Stomach (tissue), 9 donors: ENCODE results near the gene U2SURP. TPM values are rescaled to one million over a fixed set of nuclear protein-coding genes. Genes with fewer than 3 reads are reported as not detected.

Source experiments
- DNase-seq, 2 donors: peaks; one replicate each; pipeline versions ENCODE4 v3.0.0 to v3.0.0-alpha.2; 2013 to 2019
- H3K27ac ChIP-seq, 5 donors: fragments of 200-600 bp in 4 of 5; sonication (generic) in 4 of 5; one replicate each; pipeline ENCODE4 v1.5.1; 2013 to 2019; ENCODE audit warnings: mild to moderate bottlenecking in 1 of 5, moderate library complexity in 1 of 5
- H3K27me3 ChIP-seq, 3 donors: fragments of 200-600 bp; sonication (generic); one replicate each; pipeline ENCODE4 v1.5.1; 2017 to 2019; ENCODE audit warnings: mixed run types in 1 of 3
- H3K36me3 ChIP-seq, 4 donors: fragments of 200-600 bp; sonication (generic); 1 replicate in 3 of 4; 2 replicates in 1 of 4; pipeline ENCODE4 v1.5.1; 2016 to 2019
- H3K4me1 ChIP-seq, 4 donors: fragments of 200-600 bp; sonication (generic); one replicate each; pipeline ENCODE4 v1.5.1; 2016 to 2019
- H3K4me3 ChIP-seq, 4 donors: fragments of 200-600 bp; sonication (generic) in 3 of 4; one replicate each; pipeline ENCODE4 v1.5.1; 2016 to 2019; ENCODE audit warnings: mild to moderate bottlenecking in 1 of 4
- H3K9me3 ChIP-seq, 4 donors: fragments of 200-600 bp; sonication (generic); one replicate each; pipeline ENCODE4 v1.5.1; 2016 to 2019
- CTCF ChIP-seq, 7 experiments: fragments of 450-650 bp in 4 of 7; fragments of 200-600 bp in 3 of 7; sonication (generic) in 3 of 7; IDR thresholded peaks; one replicate each; pipeline ENCODE4 v1.5.1; 2016 to 2019; ENCODE audit warnings: antibody characterized with exemption in 7 of 7, control low read depth in 2 of 7, mild to moderate bottlenecking in 1 of 7
- EP300 ChIP-seq: sonication (generic); formaldehyde crosslinking; IDR thresholded peaks from one replicate; pipeline ENCODE4 v1.6.1; 2017; ENCODE audit warnings: antibody characterized with exemption
- POLR2A ChIP-seq, 4 donors: fragments of 450-650 bp; IDR thresholded peaks; one replicate each; pipeline ENCODE4 v1.6.1; 2016; ENCODE audit warnings: antibody characterized with exemption in 4 of 4, control low read depth in 2 of 4, mild to moderate bottlenecking in 1 of 4, moderate library complexity in 1 of 4
- POLR2AphosphoS5 ChIP-seq, 3 donors: sonication (generic); formaldehyde crosslinking; IDR thresholded peaks; one replicate each; pipeline ENCODE4 v1.6.1; 2016; ENCODE audit warnings: antibody characterized with exemption in 3 of 3
- WGBS, 5 donors: extraction: QIAGEN DNeasy Blood & Tissue Kit in 3 of 5; methylation state at CpG; one replicate each; pipeline versions ENCODE4 v1.1.5 to v1.1.7; 2013 to 2018; 5-methylcytosine and 5-hydroxymethylcytosine counted together
- intact Hi-C: fragments of 100-400 bp; cut with DNase I; formaldehyde crosslinking; loops from one replicate; pipeline ENCODE4 v1.15.1; 2023; ENCODE audit warnings: low total_unique reads
- polyA plus RNA-seq, 3 donors: library from polyadenylated mRNA; stranded (reverse); fragments of 200-250 nt; gene quantifications; one replicate each; pipeline ENCODE4 v1.2.3, GENCODE V29; 2013
- total RNA-seq, 5 donors: library from RNA; depleted of rRNA; stranded (reverse); fragments of >200 nt; gene quantifications; one replicate each; pipeline versions ENCODE4 v1.1.0 to v1.2.3, GENCODE V29; 2014 to 2016
- donor health status: healthy with polysubstance abuse.
- donor health status: Bipolar disorder and iron deficiency.
- donor health status: healthy.

The U2SURP gene
- total and polyA plus RNA-seq, 8 donors = 12.8 to 156 (median 59.9) TPM

GRCh38 chr3:143063018-143063417, 61.6 kb downstream of the U2SURP start:
- peaks cover 0 to 15% (median under 1%) of the 10 kb centered on the region in 4 donors for H3K4me1 ChIP-seq
- no peak overlapping the region for H3K27ac ChIP-seq
- no peak overlapping the region for H3K4me3 ChIP-seq
- TF ChIP-seq EP300 (no peak), POLR2A (IDR thresholded peaks at IDR 0.05) (no peak), CTCF (IDR thresholded peaks at IDR 0.05) (no peak), POLR2AphosphoS5 (IDR thresholded peaks at IDR 0.05) (no peak)
- no peaks in the 10 kb centered on the region for H3K27me3 ChIP-seq
- intact Hi-C loops = no loop called here
- WGBS, 5 donors = 65 to 90% (median 86%) methylated on average over 2 of the region's 2 CpGs
- DNase-seq = no peak
- H3K36me3 ChIP-seq = no peaks in the 10 kb centered on the region
- no peaks in the 10 kb centered on the region for H3K9me3 ChIP-seq

GRCh38 chr3:143064777-143065176, 63.4 kb downstream of the U2SURP start:
- intact Hi-C loops = no loop called here
- H3K4me3 ChIP-seq = no peak overlapping the region
- H3K27ac ChIP-seq = no peak overlapping the region

GRCh38 chr3:143065364-143065763, 64.0 kb downstream of the U2SURP start:
- TF ChIP-seq POLR2AphosphoS5 (IDR thresholded peaks at IDR 0.05) (no peak), POLR2A (IDR thresholded peaks at IDR 0.05) (no peak), CTCF (IDR thresholded peaks at IDR 0.05) (no peak), EP300 (no peak)
- 91 to 99% (median 96%) methylated on average over 2 of the region's 2 CpGs for WGBS, 5 donors
- no peaks in the 10 kb centered on the region for H3K27me3 ChIP-seq
- intact Hi-C loops = no loop called here
- H3K36me3 ChIP-seq = no peaks in the 10 kb centered on the region
- no peak for DNase-seq
- H3K4me3 ChIP-seq = no peak overlapping the region
- no peak overlapping the region for H3K27ac ChIP-seq
- peaks cover 0 to 12% (median 0%) of the 10 kb centered on the region in 4 donors for H3K4me1 ChIP-seq
- H3K9me3 ChIP-seq = no peaks in the 10 kb centered on the region

More at GRCh38 chr3:143064777-143065176, 63.4 kb downstream of the U2SURP start:
- no peak for TF ChIP-seq CTCF (IDR thresholded peaks at IDR 0.05)
- TF ChIP-seq EP300 = no peak
- TF ChIP-seq POLR2A (IDR thresholded peaks at IDR 0.05) = no peak
- no peak for TF ChIP-seq POLR2AphosphoS5 (IDR thresholded peaks at IDR 0.05)
- peaks cover 0 to 12% (median 0%) of the 10 kb centered on the region in 4 donors for H3K4me1 ChIP-seq
- no peaks in the 10 kb centered on the region for H3K27me3 ChIP-seq
- WGBS, 5 donors = 85 to 92% (median 88%) methylated on average over 5 of the region's 5 CpGs
- no peaks in the 10 kb centered on the region for H3K36me3 ChIP-seq
- no peaks in the 10 kb centered on the region for H3K9me3 ChIP-seq
- DNase-seq = no peak

- Histone ChIP-seq H3K4me3 (no peak overlapping the region), H3K36me3 (no peaks in the 10 kb centered on the region), H3K9me3 (no peaks in the 10 kb centered on the region), H3K4me1 (peaks cover 0 to 12% (median 0%) of the 10 kb centered on the region in 4 donors), H3K27me3 (no peaks in the 10 kb centered on the region), H3K27ac (no peak overlapping the region)
- no peak for TF ChIP-seq POLR2AphosphoS5 (IDR thresholded peaks at IDR 0.05)
- no peak for TF ChIP-seq EP300
- TF ChIP-seq CTCF (IDR thresholded peaks at IDR 0.05) = no peak
- no peak for TF ChIP-seq POLR2A (IDR thresholded peaks at IDR 0.05)
- 68 to 81% (median 74%) methylated on average over 4 of the region's 4 CpGs for WGBS, 5 donors
- DNase-seq = no peak
- intact Hi-C loops = no loop called here
These were observed 64.7 kb downstream of the U2SURP start for GRCh38 chr3:143066033-143066432.
